GM12878 (cell line): Measurements from ENCODE around the gene USH2A. TPM values are rescaled to one million over a fixed set of nuclear protein-coding genes. Genes with fewer than 3 reads are reported as not detected.

Source experiments
- ATAC-seq: fragments of 200-7000 bp; cut with Tn5 transposase; 3 replicates; pipeline ENCODE4 v1.9.1; 2020; ENCODE audit warnings: mild to moderate bottlenecking, moderate library complexity
- BruUV-seq: library from RNA; stranded (reverse); fragments of 400-500 nt; replicated peaks from 2 replicates; lab custom pipeline; 2021; lab: Mats Ljungman, UMichigan
- CTCF ChIA-PET: fragments of 300-600 bp; sonication (Branson Sonifier 250); formaldehyde crosslinking; extraction: SDS; loops from one replicate; lab custom pipeline; 2021; ENCODE audit warnings: inconsistent platforms; lab: Yijun Ruan, JAX
- POLR2A ChIA-PET: fragments of 350-600 bp; formaldehyde crosslinking; extraction: SDS; loops from one replicate; lab custom pipeline; 2021; ENCODE audit warnings: inconsistent platforms; lab: Charles Lee
- RAD21 ChIA-PET: fragments of 300-600 bp; sonication (Branson Sonifier 250); formaldehyde crosslinking; loops from one replicate; lab custom pipeline; 2023; ENCODE audit warnings: antibody characterized with exemption; ENCODE audit not compliant: unreplicated experiment; lab: Charles Lee
- SMC1A ChIA-PET: fragments of 300-600 bp; sonication (Branson Sonifier 250); formaldehyde crosslinking; loops from one replicate; lab custom pipeline; 2023; ENCODE audit not compliant: unreplicated experiment, uncharacterized antibody; lab: Charles Lee
- DNase-seq: peaks from one replicate; pipeline ENCODE4 v3.0.0-alpha.2; 2011; ENCODE audit warnings: low read depth, low spot score
- FAIRE-seq: peaks from 3 replicates; lab custom pipeline; 2011; peaks lifted over from hg19 to GRCh38; lab: Jason Lieb, UNC
- H2AFZ ChIP-seq: 2 replicates; pipeline ENCODE4 v1.6.0; 2011; ENCODE audit warnings: low read depth, low read length, control low read depth; ENCODE audit not compliant: control insufficient read depth
- H3K27ac ChIP-seq: 2 replicates; pipeline ENCODE4 v1.5.1; 2011; ENCODE audit warnings: control low read depth; ENCODE audit not compliant: control insufficient read depth, insufficient read depth
- H3K27me3 ChIP-seq, 2 experiments: replicated peaks in 1 of 2; 2 replicates each; pipeline versions ENCODE4 v1.6.0 to v1.6.1; 2011; ENCODE audit warnings: low read length in 1 of 2; ENCODE audit not compliant: control insufficient read depth in 2 of 2, insufficient read depth in 2 of 2
- H3K36me3 ChIP-seq, 2 experiments: 2 replicates each; pipeline ENCODE4 v1.5.1; 2011; ENCODE audit warnings: low read length in 1 of 2; ENCODE audit not compliant: control insufficient read depth in 2 of 2, insufficient read depth in 2 of 2
- H3K4me1 ChIP-seq: 2 replicates; pipeline ENCODE4 v1.6.1; 2011; ENCODE audit warnings: mild to moderate bottlenecking, low read length, moderate library complexity, mixed read lengths; ENCODE audit not compliant: control insufficient read depth, insufficient read depth
- H3K4me2 ChIP-seq: 2 replicates; pipeline ENCODE4 v1.6.0; 2011; ENCODE audit warnings: control low read depth; ENCODE audit not compliant: control insufficient read depth, insufficient read depth
- H3K4me3 ChIP-seq: fragments of 200-600 bp; sonication (generic); 2 replicates; pipeline ENCODE4 v1.5.1; 2016
- H3K79me2 ChIP-seq: 2 replicates; pipeline ENCODE4 v1.6.0; 2011; ENCODE audit warnings: low read length; ENCODE audit not compliant: control insufficient read depth, insufficient read depth
- H3K9ac ChIP-seq: 2 replicates; pipeline ENCODE4 v1.8.0; 2011; ENCODE audit warnings: low read length, control low read depth, mixed read lengths; ENCODE audit not compliant: control insufficient read depth, insufficient read depth
- H3K9me3 ChIP-seq: replicated peaks from 3 replicates; pipeline ENCODE4 v1.5.1; 2011; ENCODE audit warnings: mild to moderate bottlenecking, low read length; ENCODE audit not compliant: control insufficient read depth, insufficient read depth
- H4K20me1 ChIP-seq: 2 replicates; pipeline ENCODE4 v1.6.0; 2011; ENCODE audit not compliant: control insufficient read depth, insufficient read depth
- ASH2L ChIP-seq: fragments of 300-600, 200-600 bp; sonication (generic); IDR thresholded peaks from 2 replicates; pipeline ENCODE4 v1.6.1; 2017; ENCODE audit warnings: low read depth, mild to moderate bottlenecking, borderline replicate concordance
- BMI1 ChIP-seq: fragments of 450-650 bp; IDR thresholded peaks from 2 replicates; pipeline ENCODE4 v1.6.1; 2016; ENCODE audit warnings: mild to moderate bottlenecking, moderate library complexity, borderline replicate concordance
- CBFB ChIP-seq: IDR thresholded peaks from 2 replicates; pipeline ENCODE4 v1.6.1; 2016; ENCODE audit warnings: antibody characterized with exemption, low read depth
- CHD2 ChIP-seq: IDR thresholded peaks from 2 replicates; pipeline ENCODE4 v1.6.1; 2011; ENCODE audit warnings: low read depth, low read length, improper control_type of control experiment, borderline replicate concordance
- E2F4 ChIP-seq: IDR thresholded peaks from 2 replicates; pipeline ENCODE4 v1.6.1; 2012; ENCODE audit warnings: low read depth, low read length, improper control_type of control experiment
- HDAC2 ChIP-seq: fragments of 200-600 bp; sonication (generic); IDR thresholded peaks from 2 replicates; pipeline ENCODE4 v1.6.1; 2017
- IRF5 ChIP-seq: fragments of 450-650 bp; IDR thresholded peaks from 2 replicates; pipeline ENCODE4 v1.6.1; 2017; ENCODE audit warnings: borderline replicate concordance
- JUND ChIP-seq: IDR thresholded peaks from 2 replicates; pipeline ENCODE4 v1.6.1; 2012; ENCODE audit warnings: low read depth, mild to moderate bottlenecking, low read length, improper control_type of control experiment, moderate library complexity
- NBN ChIP-seq: fragments of 450-650 bp; IDR thresholded peaks from 2 replicates; pipeline ENCODE4 v1.6.1; 2016
- NFIC ChIP-seq: IDR thresholded peaks from 2 replicates; pipeline ENCODE4 v1.6.1; 2012; ENCODE audit warnings: low read depth, mild to moderate bottlenecking, inconsistent platforms, low read length, moderate library complexity
- NFYA ChIP-seq: IDR thresholded peaks from 2 replicates; pipeline ENCODE4 v1.6.1; 2011; ENCODE audit warnings: low read depth, mild to moderate bottlenecking, low read length, improper control_type of control experiment, borderline replicate concordance
- NFYB ChIP-seq: IDR thresholded peaks from 2 replicates; pipeline ENCODE4 v1.6.1; 2011; ENCODE audit warnings: low read depth, mild to moderate bottlenecking, low read length, improper control_type of control experiment, moderate library complexity; ENCODE audit not compliant: insufficient read depth
- RUNX3 ChIP-seq: IDR thresholded peaks from 2 replicates; pipeline ENCODE4 v1.6.1; 2012; ENCODE audit warnings: low read length, inconsistent platforms
- TAF1 ChIP-seq: IDR thresholded peaks from 2 replicates; pipeline ENCODE4 v1.6.1; 2011; ENCODE audit warnings: mild to moderate bottlenecking, low read depth, low read length, borderline replicate concordance
- ZBED1 ChIP-seq: IDR thresholded peaks from 2 replicates; pipeline ENCODE4 v1.6.1; 2016; ENCODE audit warnings: borderline replicate concordance
- ZZZ3 ChIP-seq: IDR thresholded peaks from 2 replicates; pipeline ENCODE4 v1.6.1; 2011; ENCODE audit warnings: low read depth; ENCODE audit not compliant: control insufficient read depth, insufficient read length
- WGBS: methylation state at CpG from one replicate; pipeline ENCODE4 v1.1.6; 2016; ENCODE audit warnings: low lambda C conversion rate; ENCODE audit not compliant: insufficient replicate concordance, insufficient coverage; ENCODE audit errors: missing lambda C conversion rate; 5-methylcytosine and 5-hydroxymethylcytosine counted together
- in situ Hi-C: fragments of 300-500 bp; cut with MboI; formaldehyde crosslinking; loops from 9 replicates; pipeline ENCODE4 v1.14.3; 2018; ENCODE audit warnings: mixed read lengths
- intact Hi-C: fragments of 100-400 bp; cut with micrococcal nuclease; formaldehyde crosslinking; loops from one replicate; pipeline ENCODE4 v1.14.2; 2022; ENCODE audit not compliant: unreplicated experiment
- polyA plus RNA-seq, 11 experiments: library from polyadenylated mRNA; depleted of rRNA in 4 of 11; unstranded in 6 of 11; stranded (reverse) in 5 of 11; fragments of >200 nt; fragmentation: Nextera tagmentation in 4 of 11; fragmentation: Illumina TruSeq in 1 of 11; extraction: Ambion mirVana in 4 of 11; extraction: Trizol in 1 of 11; gene quantifications; 1 replicate in 1 of 11; 2 replicates in 10 of 11; pipeline versions ENCODE4 v1.2.1 to v1.2.3, GENCODE V29; 2011 to 2016; ENCODE audit warnings: inconsistent platforms in 2 of 11, missing spikeins in 2 of 11, low read depth in 1 of 11
- total RNA-seq, 4 experiments: library from RNA; depleted of rRNA in 3 of 4; stranded (reverse); fragments of >200 nt in 3 of 4; fragmentation: Illumina TruSeq in 1 of 4; extraction: Trizol in 1 of 4; gene quantifications; 2 replicates each; pipeline versions ENCODE4 v1.2.1 to v1.2.3, GENCODE V29; 2013 to 2021
- TF ChIP-seq, protein P1 (sequence below): IDR thresholded peaks from 2 replicates; pipeline ENCODE4 v1.6.1; 2012; ENCODE audit warnings: improper control_type of control experiment, low read depth, low read length; ENCODE audit not compliant: insufficient replicate concordance
- TF ChIP-seq, protein P2 (sequence below): fragments of 450-650 bp; IDR thresholded peaks from 2 replicates; pipeline ENCODE4 v1.6.1; 2016; ENCODE audit warnings: mild to moderate bottlenecking

USH2A gene
- total and polyA plus RNA-seq, 10 of the 15 experiments (the other 5 are each of a cell fraction or from before 2014, with no cell fraction given): under 0.01 to 0.20 (median 0.01) TPM; not detected in 2

- Histone ChIP-seq H4K20me1 (no peaks in the 10 kb centered on the region), H3K4me2 (no peak overlapping the region), H3K27me3 (no peaks in the 10 kb centered on the region), H3K4me1 (no peaks in the 10 kb centered on the region), H3K9me3 (no peaks in the 10 kb centered on the region), H3K27ac (no peak overlapping the region), H3K9ac (no peak overlapping the region), H3K4me3 (no peak overlapping the region), H2AFZ (no peak overlapping the region), H3K79me2 (no peaks in the 10 kb centered on the region), H3K36me3 (no peaks in the 10 kb centered on the region)
- in situ Hi-C loops: no loop called here
- no TSS peak for BruUV-seq
- FAIRE-seq (no peak), DNase-seq (no peak), ATAC-seq (no peak)
- intact Hi-C loops: no loop called here
- ChIA-PET RAD21 (no interaction called here), POLR2A (no interaction called here), SMC1A (no interaction called here), CTCF (no interaction called here)
- 29% methylated on average over 1 of the region's 1 CpG for WGBS
- TF ChIP-seq, protein P1, sequence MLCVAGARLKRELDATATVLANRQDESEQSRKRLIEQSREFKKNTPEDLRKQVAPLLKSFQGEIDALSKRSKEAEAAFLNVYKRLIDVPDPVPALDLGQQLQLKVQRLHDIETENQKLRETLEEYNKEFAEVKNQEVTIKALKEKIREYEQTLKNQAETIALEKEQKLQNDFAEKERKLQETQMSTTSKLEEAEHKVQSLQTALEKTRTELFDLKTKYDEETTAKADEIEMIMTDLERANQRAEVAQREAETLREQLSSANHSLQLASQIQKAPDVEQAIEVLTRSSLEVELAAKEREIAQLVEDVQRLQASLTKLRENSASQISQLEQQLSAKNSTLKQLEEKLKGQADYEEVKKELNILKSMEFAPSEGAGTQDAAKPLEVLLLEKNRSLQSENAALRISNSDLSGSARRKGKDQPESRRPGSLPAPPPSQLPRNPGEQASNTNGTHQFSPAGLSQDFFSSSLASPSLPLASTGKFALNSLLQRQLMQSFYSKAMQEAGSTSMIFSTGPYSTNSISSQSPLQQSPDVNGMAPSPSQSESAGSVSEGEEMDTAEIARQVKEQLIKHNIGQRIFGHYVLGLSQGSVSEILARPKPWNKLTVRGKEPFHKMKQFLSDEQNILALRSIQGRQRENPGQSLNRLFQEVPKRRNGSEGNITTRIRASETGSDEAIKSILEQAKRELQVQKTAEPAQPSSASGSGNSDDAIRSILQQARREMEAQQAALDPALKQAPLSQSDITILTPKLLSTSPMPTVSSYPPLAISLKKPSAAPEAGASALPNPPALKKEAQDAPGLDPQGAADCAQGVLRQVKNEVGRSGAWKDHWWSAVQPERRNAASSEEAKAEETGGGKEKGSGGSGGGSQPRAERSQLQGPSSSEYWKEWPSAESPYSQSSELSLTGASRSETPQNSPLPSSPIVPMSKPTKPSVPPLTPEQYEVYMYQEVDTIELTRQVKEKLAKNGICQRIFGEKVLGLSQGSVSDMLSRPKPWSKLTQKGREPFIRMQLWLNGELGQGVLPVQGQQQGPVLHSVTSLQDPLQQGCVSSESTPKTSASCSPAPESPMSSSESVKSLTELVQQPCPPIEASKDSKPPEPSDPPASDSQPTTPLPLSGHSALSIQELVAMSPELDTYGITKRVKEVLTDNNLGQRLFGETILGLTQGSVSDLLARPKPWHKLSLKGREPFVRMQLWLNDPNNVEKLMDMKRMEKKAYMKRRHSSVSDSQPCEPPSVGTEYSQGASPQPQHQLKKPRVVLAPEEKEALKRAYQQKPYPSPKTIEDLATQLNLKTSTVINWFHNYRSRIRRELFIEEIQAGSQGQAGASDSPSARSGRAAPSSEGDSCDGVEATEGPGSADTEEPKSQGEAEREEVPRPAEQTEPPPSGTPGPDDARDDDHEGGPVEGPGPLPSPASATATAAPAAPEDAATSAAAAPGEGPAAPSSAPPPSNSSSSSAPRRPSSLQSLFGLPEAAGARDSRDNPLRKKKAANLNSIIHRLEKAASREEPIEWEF: no peak
- TF ChIP-seq JUND (no peak), ASH2L (no peak), ZZZ3 (no peak), CHD2 (no peak), RUNX3 (no peak), NFYA (no peak), TAF1 (no peak), BMI1 (no peak), IRF5 (no peak), CBFB (no peak), E2F4 (no peak), HDAC2 (no peak), ZBED1 (no peak), NBN (no peak), NFIC (no peak), NFYB (no peak)
- TF ChIP-seq, protein P2, sequence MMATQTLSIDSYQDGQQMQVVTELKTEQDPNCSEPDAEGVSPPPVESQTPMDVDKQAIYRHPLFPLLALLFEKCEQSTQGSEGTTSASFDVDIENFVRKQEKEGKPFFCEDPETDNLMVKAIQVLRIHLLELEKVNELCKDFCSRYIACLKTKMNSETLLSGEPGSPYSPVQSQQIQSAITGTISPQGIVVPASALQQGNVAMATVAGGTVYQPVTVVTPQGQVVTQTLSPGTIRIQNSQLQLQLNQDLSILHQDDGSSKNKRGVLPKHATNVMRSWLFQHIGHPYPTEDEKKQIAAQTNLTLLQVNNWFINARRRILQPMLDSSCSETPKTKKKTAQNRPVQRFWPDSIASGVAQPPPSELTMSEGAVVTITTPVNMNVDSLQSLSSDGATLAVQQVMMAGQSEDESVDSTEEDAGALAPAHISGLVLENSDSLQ: no peak
Measured at GRCh38 chr1:216169351-216169750, 253.9 kb downstream of the USH2A start.
